Choroid plexus epithelial cell (primary cell): ENCODE data around the gene SSX2IP.

ENCODE experiments used
- DNase-seq: peaks from one replicate; pipeline ENCODE4 v3.0.0-alpha.2; 2010; ENCODE audit warnings: low read depth
- H3K4me3 ChIP-seq: 2 replicates; pipeline ENCODE4 v1.5.1; 2011; ENCODE audit warnings: low read depth, mild to moderate bottlenecking, control low read depth, low read length, moderate library complexity
- CTCF ChIP-seq: conservative IDR thresholded peaks from 2 replicates; pipeline ENCODE4 v1.5.1; 2011; ENCODE audit warnings: low read depth, mild to moderate bottlenecking, control low read depth, inconsistent platforms, low read length, moderate library complexity

The SSX2IP gene

GRCh38 chr1:84606977-84607376 is 83.3 kb downstream of the SSX2IP start:
- TF ChIP-seq CTCF, result no peak
- no peak for DNase-seq

GRCh38 chr1:84605157-84605556 is 85.1 kb downstream of the SSX2IP start:
- TF ChIP-seq CTCF, result no peak
- no peak overlapping the region for H3K4me3 ChIP-seq
- no peak for DNase-seq

More at GRCh38 chr1:84606977-84607376, 83.3 kb downstream of the SSX2IP start:
- H3K4me3 ChIP-seq, result no peak overlapping the region

GRCh38 chr1:84603941-84604830 is 86.1 kb downstream of the SSX2IP start:
- TF ChIP-seq CTCF, result peak; percentile 53
- no peak overlapping the region for H3K4me3 ChIP-seq
- DNase-seq, result peak; percentile 63

- peak; percentile 50 for DNase-seq
- TF ChIP-seq CTCF, result no peak
- H3K4me3 ChIP-seq, result no peak overlapping the region
Measured at GRCh38 chr1:84603223-84603622, 87.0 kb downstream of the SSX2IP start.

GRCh38 chr1:84600796-84601195 is 89.5 kb downstream of the SSX2IP start:
- H3K4me3 ChIP-seq, result no peak overlapping the region
- TF ChIP-seq CTCF, result no peak
- no peak for DNase-seq

- H3K4me3 ChIP-seq, result no peak overlapping the region
- DNase-seq, result peak; percentile 73
- TF ChIP-seq CTCF, result no peak
Measured at GRCh38 chr1:84598846-84599741, 91.2 kb downstream of the SSX2IP start.
